H7 (cell line): ENCODE data around the gene ERCC4. TPM values are rescaled to one million over a fixed set of nuclear protein-coding genes. Genes with fewer than 3 reads are reported as not detected.
"Not testable (repeated sequence)": the region's sequence is repeated elsewhere in the genome, so short reads cannot be mapped to it uniquely, and the experiment has no call there.

ENCODE experiments used
- DNase-seq: peaks from one replicate; pipeline ENCODE4 v3.0.0; 2012
- H3K27me3 ChIP-seq: 2 replicates; pipeline ENCODE4 v1.6.0; 2011; ENCODE audit warnings: mild to moderate bottlenecking, low read length; ENCODE audit not compliant: control insufficient read depth, insufficient read depth
- H3K36me3 ChIP-seq: replicated peaks from 2 replicates; pipeline ENCODE4 v1.5.1; 2011; ENCODE audit warnings: low read length; ENCODE audit not compliant: control insufficient read depth, insufficient read depth
- H3K4me3 ChIP-seq: 2 replicates; pipeline ENCODE4 v1.5.1; 2011; ENCODE audit warnings: low read depth, mild to moderate bottlenecking, control low read depth, low read length, moderate library complexity; ENCODE audit not compliant: insufficient read depth
- total RNA-seq: library from RNA; depleted of rRNA; stranded (reverse); fragments of >200 nt; shearing (Covaris generic); gene quantifications from 2 replicates; pipeline ENCODE4 v1.2.3, GENCODE V29; 2014; rRNA removed

Gene ERCC4
- total RNA-seq: 6.6 and 8.6 TPM in 2 replicates

DNA sequence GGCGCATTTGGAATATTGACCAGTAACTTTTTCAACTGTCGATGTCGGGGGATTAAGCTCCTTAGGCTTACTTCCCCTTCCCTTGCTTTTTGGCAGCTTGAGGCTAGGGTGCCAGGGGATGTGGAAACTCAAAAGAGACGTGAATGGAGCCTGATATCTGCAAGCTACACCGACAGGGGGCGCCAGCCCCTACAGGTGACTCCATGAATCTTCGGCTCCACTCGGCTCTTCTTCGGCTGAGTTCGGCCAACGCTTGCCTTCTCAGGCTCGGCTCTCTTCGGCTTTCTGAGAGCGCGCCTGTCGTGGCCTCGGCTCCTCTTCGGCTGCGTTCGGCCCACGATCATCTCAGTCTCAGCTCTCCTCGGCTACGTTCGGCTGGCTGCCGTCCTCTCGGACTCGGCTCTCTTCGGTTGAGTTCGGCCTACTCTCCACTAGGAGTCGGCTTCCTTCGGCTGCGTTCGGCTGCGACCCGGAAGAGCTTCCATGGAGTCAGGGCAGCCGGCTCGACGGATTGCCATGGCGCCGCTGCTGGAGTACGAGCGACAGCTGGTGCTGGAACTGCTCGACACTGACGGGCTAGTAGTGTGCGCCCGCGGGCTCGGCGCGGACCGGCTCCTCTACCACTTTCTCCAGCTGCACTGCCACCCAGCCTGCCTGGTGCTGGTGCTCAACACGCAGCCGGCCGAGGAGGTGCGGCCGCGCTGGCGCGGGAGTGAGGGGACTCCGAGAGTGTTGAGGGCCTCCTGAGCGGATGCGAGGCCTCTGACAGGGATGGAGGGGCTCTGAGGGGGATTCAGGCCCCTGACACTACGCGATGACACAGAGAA is at the start of gene ERCC4:
ERCC4 (plus strand) TSS at position 472 of the 827 bp plus-strand sequence; CDS start at position 484, 12 bp downstream.
- peaks cover 2% of the 10 kb centered on the region; the same call in 1 of the 2 replicates for H3K36me3 ChIP-seq
- DNase-seq: peak; percentile 94
- no peaks in the 10 kb centered on the region for H3K27me3 ChIP-seq
- peak within 1 kb of the TSS; percentile 96 for H3K4me3 ChIP-seq

DNA sequence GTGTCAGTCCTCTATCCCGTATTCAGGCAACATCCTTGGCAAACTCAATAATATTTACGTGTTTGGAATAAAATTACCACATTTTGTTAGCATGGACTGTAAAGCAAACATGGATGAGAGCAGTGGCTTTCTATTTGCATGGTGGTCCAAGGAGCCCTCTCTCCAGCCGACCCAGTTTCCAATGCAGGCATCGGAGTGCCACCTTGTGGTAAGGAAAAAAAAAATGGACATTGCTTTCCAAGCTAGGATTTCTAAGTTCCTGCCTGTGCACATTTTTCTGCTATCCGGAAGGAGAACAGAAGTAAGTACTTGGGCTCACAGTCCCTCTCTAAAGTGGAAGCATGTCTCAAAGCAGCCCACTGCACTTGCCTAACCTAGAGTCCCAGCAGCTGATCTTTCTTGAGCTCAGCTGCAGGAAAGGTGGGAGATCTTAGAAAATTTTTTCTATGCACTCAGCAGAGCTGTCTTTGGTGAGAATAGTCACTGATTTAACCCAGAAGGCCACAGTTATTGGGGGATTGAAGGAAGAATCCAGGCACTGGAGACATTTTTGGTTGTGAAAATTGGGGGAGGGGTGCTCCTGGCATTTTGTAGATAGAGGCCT is 46.0 kb upstream of the ERCC4 start:
- no peaks in the 10 kb centered on the region for H3K27me3 ChIP-seq
- H3K4me3 ChIP-seq: no peak overlapping the region
- H3K36me3 ChIP-seq: no peaks in the 10 kb centered on the region
- peak; percentile 65 for DNase-seq

DNA sequence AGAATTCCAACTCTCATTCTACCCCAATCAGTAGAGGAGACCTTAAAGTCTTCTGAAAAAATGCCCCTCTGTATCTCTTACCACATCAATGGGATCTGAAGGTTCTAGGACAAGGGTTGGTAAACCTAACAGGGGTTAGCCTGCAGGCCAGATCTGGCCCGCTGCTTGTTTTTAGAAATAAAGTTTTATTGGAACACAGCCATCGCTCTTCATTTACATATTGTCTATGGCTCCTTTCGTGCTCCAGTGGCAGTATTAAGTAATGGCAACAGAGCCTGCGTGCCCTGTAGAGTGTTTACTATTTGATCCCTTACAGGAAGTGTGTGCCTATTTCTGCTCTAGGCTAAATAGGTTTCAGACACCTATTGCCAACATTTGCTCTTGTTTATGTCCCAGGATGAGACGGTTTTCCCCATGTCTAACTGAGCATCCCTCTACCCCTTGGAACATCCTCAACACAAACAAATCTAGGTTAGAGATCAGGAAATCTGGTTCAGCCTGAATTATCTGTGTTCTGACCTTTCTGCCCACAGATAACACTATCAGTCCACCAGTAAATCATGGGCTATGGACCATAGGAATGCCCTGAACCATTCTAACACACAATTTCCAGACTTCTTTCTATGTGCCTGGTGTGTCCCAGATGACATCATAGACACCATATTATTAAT is 44.2 kb upstream of the ERCC4 start:
- H3K27me3 ChIP-seq: no peaks in the 10 kb centered on the region
- H3K4me3 ChIP-seq: no peak overlapping the region
- H3K36me3 ChIP-seq: no peaks in the 10 kb centered on the region
- no peak for DNase-seq

GRCh38 chr16:13883276-13883675 is 36.7 kb upstream of the ERCC4 start:
- H3K4me3 ChIP-seq: no peak overlapping the region
- no peaks in the 10 kb centered on the region for H3K27me3 ChIP-seq
- no peak for DNase-seq

DNA sequence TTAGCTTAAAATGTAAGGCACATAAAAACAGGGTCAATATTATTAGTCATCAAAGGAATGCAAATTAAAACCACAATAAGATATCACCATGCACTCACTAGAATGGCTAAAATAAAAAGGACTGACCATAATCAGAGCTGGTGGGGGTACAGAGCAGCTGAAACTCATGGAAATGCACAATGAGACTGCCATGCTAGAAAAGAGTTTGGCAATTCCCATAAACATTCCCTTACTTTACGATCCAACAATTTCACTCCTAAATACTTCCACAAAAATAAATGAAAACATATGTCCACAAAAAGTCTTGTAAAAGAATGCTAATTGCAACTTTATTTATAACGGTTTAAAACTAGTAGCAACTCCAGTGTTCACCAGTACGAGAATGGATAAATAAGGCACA is 36.1 kb upstream of the ERCC4 start:
- DNase-seq: no peak
- Histone ChIP-seq H3K27me3 (no peaks in the 10 kb centered on the region), H3K4me3 (no peak overlapping the region), H3K36me3 (no peaks in the 10 kb centered on the region)

More at GRCh38 chr16:13883276-13883675, 36.7 kb upstream of the ERCC4 start:
- no peaks in the 10 kb centered on the region for H3K36me3 ChIP-seq

- no peaks in the 10 kb centered on the region for H3K36me3 ChIP-seq
- DNase-seq: no peak
- H3K4me3 ChIP-seq: no peak overlapping the region
- H3K27me3 ChIP-seq: no peaks in the 10 kb centered on the region
Measured at GRCh38 chr16:13885700-13886099, 34.3 kb upstream of the ERCC4 start.

- no peak for DNase-seq
- Histone ChIP-seq H3K36me3 (no peaks in the 10 kb centered on the region), H3K27me3 (no peaks in the 10 kb centered on the region), H3K4me3 (no peak overlapping the region)
Measured at GRCh38 chr16:13886608-13887007, 33.3 kb upstream of the ERCC4 start.

GRCh38 chr16:13889323-13889722 is 30.6 kb upstream of the ERCC4 start:
- not testable (repeated sequence) for DNase-seq, H3K27me3 ChIP-seq, H3K36me3 ChIP-seq, H3K4me3 ChIP-seq

GRCh38 chr16:13892301-13892700 is 27.7 kb upstream of the ERCC4 start:
- no peak for DNase-seq
- no peaks in the 10 kb centered on the region for H3K36me3 ChIP-seq
- H3K4me3 ChIP-seq: no peak overlapping the region
- no peaks in the 10 kb centered on the region for H3K27me3 ChIP-seq

- no peaks in the 10 kb centered on the region for H3K36me3 ChIP-seq
- no peak for DNase-seq
- no peaks in the 10 kb centered on the region for H3K27me3 ChIP-seq
- H3K4me3 ChIP-seq: no peak overlapping the region
Measured at GRCh38 chr16:13895516-13895915, 24.4 kb upstream of the ERCC4 start.

- H3K36me3 ChIP-seq: no peaks in the 10 kb centered on the region
- no peak for DNase-seq
- H3K4me3 ChIP-seq: no peak overlapping the region
- H3K27me3 ChIP-seq: no peaks in the 10 kb centered on the region
Measured at GRCh38 chr16:13896543-13897182, 23.3 kb upstream of the ERCC4 start.

- Histone ChIP-seq H3K27me3 (no peaks in the 10 kb centered on the region), H3K36me3 (no peaks in the 10 kb centered on the region), H3K4me3 (no peak overlapping the region)
- no peak for DNase-seq
Measured at GRCh38 chr16:13897806-13898205, 22.1 kb upstream of the ERCC4 start.

GRCh38 chr16:13898233-13898632 is 21.7 kb upstream of the ERCC4 start:
- Histone ChIP-seq H3K36me3 (no peaks in the 10 kb centered on the region), H3K27me3 (no peaks in the 10 kb centered on the region), H3K4me3 (no peak overlapping the region)
- no peak for DNase-seq

DNA sequence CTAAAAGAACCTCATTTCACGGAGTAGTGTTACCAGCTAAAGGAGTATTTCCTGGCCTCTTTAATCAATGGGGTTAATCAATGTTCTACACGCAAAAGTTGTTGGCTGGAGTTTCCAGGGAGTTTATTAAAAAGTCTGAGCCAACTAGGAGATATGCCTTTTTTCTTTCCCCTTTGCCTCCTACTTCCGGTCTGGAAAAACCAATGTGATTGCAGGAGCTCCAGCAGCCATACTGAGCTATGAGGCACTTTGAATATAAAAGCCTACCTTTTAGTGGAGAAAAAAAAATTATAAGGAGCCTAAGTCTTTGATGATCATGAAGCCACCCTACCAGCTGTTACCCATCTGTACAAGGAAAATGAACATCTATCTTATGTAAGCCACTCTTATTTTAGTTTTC is 17.9 kb upstream of the ERCC4 start:
- no peaks in the 10 kb centered on the region for H3K36me3 ChIP-seq
- H3K27me3 ChIP-seq: no peaks in the 10 kb centered on the region
- no peak for DNase-seq
- no peak overlapping the region for H3K4me3 ChIP-seq
